Left colon (tissue), 2 donors: ENCODE measurements around the gene NDOR1. TPM values are rescaled to one million over a fixed set of nuclear protein-coding genes. Genes with fewer than 3 reads are reported as not detected.
"Not testable (repeated sequence)": the region's sequence is repeated elsewhere in the genome, so short reads cannot be mapped to it uniquely, and the experiment has no call there.

ENCODE experiments used
- ATAC-seq: fragments of 200-7000 bp; cut with Tn5 transposase; one replicate; pipeline ENCODE4 v1.9.1; 2020; ENCODE audit warnings: mild to moderate bottlenecking, moderate library complexity
- DNase-seq, 2 donors: peaks; one replicate each; pipeline ENCODE4 v3.0.0-alpha.2; 2020
- intact Hi-C, 2 donors: fragments of 100-400 bp; cut with DNase I in 1 of 2; cut with micrococcal nuclease in 1 of 2; formaldehyde crosslinking; loops; one replicate each; pipeline versions ENCODE4 v1.11.2 to v1.14.0; 2022; cut with DNase I, micrococcal nuclease
- total RNA-seq, 2 donors: library from RNA; stranded (reverse); fragmentation: NEBNext Ultra II Directional; extraction: Animal tissue kit (Norgen Biotek cat#: 25700); gene quantifications; one replicate each; pipeline ENCODE4 v1.2.1, GENCODE V29; 2021
- donor health status: DM: no; HTN: no; CAD: no.
- donor health status: DM: yes; HTN: yes; CAD: no.

NDOR1 gene
- total RNA-seq, 2 donors from 2014 or later = 12.1 to 18.8 TPM

DNA sequence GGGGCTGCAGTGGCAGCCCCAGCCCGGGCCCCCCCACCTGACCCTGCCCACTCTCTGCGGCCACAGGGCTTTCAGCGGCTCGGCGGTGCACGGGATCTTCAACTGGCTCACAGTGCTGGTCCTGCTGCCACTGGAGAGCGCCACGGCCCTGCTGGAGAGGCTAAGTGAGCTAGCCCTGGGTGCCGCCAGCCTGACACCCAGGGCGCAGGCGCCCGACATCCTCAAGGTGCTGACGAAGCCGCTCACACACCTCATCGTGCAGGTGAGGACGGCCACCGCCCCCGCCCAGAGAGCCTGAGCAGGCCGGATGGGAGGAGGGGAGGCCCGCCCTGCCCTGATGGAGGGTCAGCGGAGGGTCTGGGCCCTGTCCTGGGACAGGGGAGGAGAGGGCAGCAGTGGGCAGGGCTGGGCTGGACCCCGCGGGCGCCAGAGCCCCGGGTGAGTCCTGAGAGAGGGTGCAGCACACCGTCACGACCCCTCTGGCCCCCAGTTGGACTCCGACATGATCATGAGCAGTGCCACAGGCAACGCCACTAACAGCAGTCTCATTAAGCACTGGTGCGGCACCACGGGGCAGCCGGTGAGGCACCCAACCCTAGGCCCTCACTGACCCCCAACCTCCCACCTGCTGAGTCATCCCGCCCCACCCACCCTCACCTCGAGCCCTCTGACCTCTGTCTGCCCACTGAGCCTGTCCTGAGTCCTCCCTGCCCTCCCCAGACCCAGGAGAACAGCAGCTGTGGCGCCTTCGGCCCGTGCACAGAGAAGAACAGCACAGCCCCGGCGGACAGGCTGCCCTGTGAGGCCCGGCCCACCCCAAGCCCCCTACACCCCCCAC is 27.9 kb downstream of the NDOR1 start:
- peak; percentile 12 for ATAC-seq
- DNase-seq = no peak
- intact Hi-C loops = loop anchor here in 1 of 2 donors (10.0 kb wide), 1 partner anchor 119 kb away; the partner anchor contains the start of gene DPP7

DNA sequence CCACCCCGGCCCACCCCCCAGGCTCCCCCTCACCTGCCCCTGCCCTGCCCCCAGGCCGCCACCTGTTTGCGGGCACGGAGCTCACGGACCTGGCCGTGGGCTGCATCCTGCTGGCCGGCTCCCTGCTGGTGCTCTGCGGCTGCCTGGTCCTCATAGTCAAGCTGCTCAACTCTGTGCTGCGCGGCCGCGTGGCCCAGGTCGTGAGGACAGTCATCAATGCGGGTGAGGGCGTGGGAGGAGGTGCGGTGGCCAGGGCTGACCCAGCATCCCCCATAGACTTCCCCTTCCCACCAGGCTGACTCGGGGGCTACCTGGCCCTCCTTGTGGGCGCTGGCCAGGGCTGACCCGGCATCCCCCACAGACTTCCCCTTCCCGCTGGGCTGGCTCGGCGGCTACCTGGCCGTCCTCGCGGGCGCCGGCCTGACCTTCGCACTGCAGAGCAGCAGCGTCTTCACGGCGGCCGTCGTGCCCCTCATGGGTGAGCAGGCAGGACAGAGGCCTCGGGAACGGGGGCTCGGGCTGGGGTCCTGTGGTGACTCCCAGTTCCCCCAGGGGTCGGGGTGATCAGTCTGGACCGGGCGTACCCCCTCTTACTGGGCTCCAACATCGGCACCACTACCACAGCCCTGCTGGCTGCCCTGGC is 28.7 kb downstream of the NDOR1 start:
- no peak for ATAC-seq
- intact Hi-C loops = loop anchor here in 1 of 2 donors (10.0 kb wide), 1 partner anchor 119 kb away; the partner anchor contains the start of gene DPP7
- no peak for DNase-seq

DNA sequence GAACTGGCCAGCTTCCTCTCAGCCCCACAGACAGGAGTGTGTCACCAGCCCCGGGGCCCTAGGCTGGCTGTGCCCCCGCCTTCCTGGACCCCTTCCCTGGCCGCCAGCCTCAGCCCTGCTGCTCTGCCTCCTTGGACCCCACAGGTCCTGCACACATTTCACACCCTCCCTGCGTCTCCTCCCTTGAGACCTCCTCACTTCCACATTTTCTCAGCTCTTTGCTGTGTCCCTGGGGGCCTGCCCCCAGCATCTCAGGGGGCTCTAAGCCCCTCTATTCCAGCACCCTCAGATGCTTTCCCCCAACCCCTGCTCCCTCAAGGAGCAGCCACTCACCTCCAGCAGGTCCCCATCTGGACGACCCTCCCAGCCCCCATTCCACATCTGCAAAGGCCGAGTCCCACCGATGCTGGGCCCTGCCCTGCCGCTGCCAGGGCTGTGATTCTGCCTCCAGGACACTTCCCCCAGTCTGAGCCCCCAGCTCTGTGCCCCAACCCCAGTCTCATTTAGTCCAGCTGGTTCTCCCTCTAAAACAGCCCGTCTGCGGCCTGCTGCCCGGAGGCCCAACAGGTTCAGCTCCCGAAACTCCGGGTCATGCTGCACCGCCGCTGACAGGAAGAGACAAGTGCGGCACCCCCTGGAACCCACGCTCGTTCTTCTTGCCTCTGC is 29.4 kb downstream of the NDOR1 start:
- intact Hi-C loops = loop anchor here in 1 of 2 donors (10.0 kb wide), 1 partner anchor 120 kb away; the partner anchor contains the start of gene DPP7

DNA sequence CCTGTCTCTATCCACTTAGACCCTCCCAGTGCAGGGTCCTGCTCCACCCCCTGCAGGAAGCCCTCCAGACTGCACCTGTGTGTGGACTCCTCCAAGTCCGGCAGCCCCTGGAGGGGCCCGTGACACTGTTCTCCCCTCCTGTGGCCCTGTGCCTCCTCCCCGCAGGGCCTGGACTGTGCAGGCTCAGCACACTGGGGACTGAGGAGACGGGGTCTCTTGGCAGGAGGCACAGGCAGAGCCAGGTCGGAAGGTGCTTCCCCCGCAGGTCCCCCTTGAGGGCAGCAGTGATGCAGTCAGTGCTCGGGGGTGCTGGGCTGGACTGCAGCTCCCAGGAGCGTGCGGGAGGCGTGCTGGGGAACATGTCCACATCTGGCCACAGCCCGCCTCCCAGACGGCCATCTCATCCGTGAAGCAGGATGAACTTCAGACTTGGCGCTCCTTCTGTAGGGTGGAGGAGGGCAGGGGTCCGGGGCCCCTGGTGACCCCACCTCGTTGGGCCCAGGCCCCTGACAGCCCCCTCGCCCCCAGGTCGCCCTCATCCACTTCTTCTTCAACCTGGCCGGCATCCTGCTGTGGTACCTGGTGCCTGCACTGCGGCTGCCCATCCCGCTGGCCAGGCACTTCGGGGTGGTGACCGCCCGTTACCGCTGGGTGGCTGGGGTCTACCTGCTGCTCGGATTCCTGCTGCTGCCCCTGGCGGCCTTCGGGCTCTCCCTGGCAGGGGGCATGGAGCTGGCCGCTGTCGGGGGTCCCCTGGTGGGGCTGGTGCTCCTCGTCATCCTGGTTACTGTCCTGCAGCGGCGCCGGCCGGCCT is 30.1 kb downstream of the NDOR1 start:
- DNase-seq (no peak), ATAC-seq (no peak)
- intact Hi-C loops = loop anchor here in 1 of 2 donors (10.0 kb wide), 1 partner anchor 121 kb away; the partner anchor contains the start of gene DPP7

More for the DNA sequence above, 29.4 kb downstream of the NDOR1 start:
- DNase-seq (no peak), ATAC-seq (no peak)

DNA sequence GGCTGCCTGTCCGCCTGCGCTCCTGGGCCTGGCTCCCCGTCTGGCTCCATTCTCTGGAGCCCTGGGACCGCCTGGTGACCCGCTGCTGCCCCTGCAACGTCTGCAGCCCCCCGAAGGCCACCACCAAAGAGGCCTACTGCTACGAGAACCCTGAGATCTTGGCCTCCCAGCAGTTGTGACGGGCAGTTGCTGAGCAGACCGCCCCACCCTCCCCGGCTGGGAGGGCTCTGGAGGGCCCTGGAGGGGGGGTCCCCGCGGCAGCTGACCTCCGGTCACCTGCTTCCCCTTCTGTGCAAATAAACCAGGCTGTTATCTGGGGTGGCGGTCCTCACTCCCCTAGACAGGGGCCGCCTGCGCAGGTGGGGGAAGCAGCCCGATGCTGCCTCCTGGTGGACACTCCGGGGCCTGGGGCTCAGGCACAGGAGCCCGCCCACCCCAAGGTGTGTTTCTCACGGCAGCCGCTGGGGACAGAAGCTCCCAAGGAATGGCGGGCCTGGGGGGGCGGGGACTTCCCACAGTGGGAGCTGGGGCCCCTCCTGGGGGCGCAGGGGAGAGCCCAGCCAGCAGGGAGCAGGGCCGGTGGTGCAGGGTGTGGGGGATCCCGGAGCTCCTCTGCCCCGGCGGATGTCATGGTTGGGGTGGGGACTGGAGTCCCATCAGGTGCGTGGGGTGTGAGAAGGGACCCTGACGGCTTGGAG is 30.9 kb downstream of the NDOR1 start:
- intact Hi-C loops = loop anchor here in 1 of 2 donors (10.0 kb wide), 1 partner anchor 122 kb away; the partner anchor contains the start of gene DPP7
- DNase-seq (peak; percentile 84 to 96), ATAC-seq (peak; percentile 38)

DNA sequence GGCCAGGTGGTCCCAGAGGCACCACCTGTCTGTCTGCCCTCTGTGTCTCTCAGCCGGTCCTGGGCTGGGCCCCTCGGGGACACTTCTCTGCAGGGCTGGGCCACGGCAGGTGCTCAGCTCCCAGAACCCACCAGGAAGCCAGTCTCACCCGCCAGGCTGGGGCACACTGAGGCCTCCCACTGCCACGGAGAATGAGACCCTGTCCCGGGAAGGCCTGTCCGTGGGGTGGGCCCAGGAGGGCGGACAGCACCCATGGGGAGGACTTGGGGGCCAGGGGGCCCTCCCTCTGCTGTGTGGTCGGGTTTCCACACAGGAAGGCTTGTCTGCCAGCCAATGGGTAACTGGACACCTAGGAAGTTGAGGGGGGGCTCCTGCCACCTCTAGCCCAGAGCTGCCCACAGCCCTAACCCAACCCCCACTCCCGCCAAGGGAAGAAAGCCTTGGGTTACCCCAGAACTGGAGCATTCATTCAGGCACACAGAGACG is 31.5 kb downstream of the NDOR1 start:
- ATAC-seq = no peak
- no peak for DNase-seq
- intact Hi-C loops = loop anchor here in 1 of 2 donors (10.0 kb wide), 1 partner anchor 122 kb away; the partner anchor contains the start of gene DPP7

DNA sequence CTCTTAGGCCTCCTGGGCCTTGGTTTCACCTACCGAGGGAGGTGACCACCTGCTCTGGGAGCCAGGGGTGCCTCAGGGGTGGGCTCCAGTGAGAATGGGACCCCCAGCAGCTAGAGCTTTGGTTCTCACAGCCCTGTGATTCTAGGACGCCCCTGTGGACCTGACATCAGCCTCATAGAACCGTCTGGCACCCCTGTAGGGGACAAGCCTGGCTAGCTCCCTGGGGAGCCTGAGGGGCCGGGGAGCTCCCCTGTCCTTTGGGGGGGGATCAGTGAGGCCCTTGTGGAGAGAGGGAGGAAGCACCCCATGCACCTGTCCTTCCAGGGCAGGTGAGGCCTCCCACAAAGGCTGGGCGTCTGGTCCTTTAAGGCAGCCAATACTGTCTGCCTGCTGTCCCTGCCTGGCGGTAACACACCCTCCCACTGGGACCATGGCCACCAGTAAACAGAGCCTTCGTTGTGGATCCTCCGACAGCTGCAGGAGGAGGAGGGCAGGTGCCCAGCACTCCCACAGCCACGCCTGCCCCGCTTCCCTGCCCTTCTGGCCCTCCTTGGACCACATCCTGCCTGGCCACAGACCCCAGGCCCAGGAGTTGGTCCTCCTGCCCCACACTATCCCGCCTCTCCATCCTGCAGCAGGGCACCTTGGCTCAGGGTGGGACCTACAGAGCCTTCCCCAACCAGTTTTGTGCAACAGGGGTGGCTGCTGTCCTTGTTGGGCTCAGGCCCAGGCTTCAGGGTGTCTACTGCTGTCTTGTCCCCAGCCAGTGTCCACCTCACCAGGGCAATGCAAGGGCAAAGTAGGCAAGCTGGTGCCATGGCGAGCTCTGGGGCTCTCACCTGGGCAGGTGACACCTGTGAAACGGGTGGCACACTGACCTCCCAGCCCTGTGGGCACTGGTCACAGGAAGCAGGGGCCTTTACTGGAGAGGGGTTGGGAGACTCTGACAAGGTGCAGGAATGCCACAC is 32.5 kb downstream of the NDOR1 start:
- peak; percentile 42 for ATAC-seq
- DNase-seq = peak; percentile 71 to 78
- intact Hi-C loops = loop anchor here in 1 of 2 donors (10.0 kb wide), 1 partner anchor 123 kb away; the partner anchor contains the start of gene DPP7

DNA sequence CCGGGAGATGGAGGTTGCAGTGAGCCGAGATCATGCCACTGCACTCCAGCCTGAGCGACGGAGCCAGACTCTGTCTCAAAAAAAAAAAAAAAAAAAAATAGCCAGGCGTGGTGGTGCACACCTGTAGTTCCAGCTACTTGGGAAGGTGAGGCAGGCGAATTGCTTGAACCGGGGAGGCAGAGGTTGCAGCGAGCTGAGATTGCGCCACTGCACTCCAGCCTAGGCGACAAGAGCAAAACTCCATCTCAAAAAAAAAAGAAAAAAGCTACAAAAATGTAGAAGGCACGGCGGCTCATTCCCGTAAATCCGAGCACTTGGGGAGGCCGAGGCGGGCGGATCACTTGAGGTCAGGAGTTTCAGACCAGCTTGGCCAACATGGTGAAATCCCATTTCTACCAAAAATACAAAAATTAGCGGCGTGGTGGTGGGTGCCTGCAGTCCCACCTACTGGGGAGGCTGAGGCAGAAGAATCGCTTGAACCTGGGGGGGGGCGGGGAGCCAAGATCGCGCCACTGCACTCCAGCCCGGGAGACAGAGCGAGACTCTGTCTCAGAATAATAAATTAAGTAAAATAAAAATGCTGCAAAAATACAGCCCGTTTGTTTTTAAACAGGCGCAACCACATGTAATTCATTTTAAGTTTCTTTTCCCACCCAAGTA is 34.2 kb downstream of the NDOR1 start:
- intact Hi-C loops = loop anchor here in 1 of 2 donors (10.0 kb wide), 1 partner anchor 125 kb away; the partner anchor contains the start of gene DPP7
- not testable (repeated sequence) for ATAC-seq

DNA sequence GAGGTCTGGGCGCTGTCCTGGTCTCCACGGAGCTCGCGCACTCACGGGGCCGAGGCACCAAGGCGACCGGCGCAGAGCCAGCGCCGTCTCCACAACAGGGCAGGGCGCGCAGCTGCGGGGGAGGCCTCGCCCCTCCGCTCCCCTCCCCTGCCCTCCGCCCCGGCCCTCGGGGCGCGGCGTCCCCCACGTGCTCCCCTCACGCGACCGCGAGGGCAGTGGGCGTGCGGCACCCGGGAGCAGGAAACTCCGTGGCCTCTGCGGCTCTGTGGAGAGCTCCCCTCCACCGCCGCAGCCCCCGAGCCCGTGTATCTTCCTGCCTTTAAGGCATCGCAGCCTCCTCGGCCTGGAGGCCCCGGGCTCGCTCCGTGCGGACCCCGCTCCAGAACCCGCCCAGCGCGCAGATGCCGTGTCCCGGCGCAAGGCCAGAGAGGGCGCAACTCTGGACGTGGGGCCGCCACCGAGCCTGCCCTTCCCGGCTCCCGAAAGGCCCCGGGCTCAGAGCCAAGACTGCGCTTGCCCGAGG is 34.9 kb downstream of the NDOR1 start:
- peak; percentile 52 for ATAC-seq
- peak; percentile 82 to 83 for DNase-seq
- intact Hi-C loops = no loop called here

More for the DNA sequence above, 34.2 kb downstream of the NDOR1 start:
- DNase-seq = not testable (repeated sequence)

DNA sequence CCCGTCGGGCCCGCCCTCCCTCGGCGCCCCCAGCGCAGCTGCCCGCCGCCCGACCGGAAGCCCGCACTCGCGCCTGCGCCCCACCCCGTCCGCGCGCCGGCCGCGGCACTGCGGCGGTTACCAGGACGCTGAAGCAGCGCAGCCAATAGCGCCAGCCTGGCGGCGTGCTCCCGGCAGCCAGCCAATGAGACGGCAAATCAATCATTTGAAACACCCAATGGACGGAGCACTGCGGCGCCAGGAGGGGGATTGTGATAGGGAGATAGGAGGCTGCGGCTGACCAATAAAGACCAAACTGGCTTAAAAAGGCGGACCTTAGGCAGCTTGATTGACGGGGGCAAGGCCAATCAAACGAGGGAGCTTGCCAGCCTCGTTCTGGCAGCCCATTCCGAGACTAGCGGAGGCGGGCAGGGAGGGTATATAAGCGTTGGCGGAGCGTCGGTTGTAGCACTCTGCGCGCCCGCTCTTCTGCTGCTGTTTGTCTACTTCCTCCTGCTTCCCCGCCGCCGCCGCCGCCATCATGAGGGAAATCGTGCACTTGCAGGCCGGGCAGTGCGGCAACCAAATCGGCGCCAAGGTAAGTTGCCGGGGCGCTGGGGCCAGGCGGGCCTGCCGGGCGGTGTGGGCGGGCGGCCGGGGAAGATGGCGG is 35.5 kb downstream of the NDOR1 start, which contains the start of gene TUBB4B:
TUBB4B (plus strand) TSS at position 447 of the 649 bp plus-strand sequence; CDS start at position 521, 74 bp downstream.
- intact Hi-C loops = no loop called here
- DNase-seq = peak; percentile 98 to 99
- peak; percentile 66 for ATAC-seq

DNA sequence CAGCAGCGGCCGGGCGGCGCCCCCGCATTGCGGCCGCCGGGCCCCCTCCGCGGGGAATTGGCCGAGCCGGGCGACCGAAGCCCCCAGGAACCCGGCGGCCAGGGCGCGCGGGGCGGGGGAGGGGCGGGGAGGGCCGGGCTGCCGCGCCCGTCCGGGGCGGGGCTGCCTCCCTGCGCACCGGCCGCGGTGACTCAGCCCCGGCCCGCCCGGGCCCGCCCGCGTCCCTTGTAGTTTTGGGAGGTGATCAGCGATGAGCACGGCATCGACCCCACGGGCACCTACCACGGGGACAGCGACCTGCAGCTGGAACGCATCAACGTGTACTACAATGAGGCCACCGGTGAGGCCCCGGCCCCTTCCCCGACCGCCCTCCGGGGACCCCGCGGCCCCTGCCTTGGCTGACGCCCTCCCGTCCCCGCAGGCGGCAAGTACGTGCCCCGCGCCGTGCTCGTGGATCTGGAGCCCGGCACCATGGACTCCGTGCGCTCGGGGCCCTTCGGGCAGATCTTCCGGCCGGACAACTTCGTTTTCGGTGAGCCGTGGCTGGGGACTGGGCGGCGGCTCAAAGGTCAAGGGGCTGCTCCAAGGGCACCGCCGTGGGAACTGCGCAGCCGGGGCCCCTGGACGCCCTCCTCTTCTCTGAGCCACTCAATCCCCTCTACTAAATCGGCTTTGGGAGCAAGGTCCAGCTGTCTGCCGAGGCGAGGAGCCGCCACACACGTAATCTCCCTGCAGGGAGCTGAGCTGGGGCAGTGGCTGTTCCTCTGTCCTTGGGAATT is 36.2 kb downstream of the NDOR1 start:
- ATAC-seq = peak; percentile 33
- intact Hi-C loops = no loop called here
- peak in 1 of 2 donors; percentile 77 for DNase-seq

DNA sequence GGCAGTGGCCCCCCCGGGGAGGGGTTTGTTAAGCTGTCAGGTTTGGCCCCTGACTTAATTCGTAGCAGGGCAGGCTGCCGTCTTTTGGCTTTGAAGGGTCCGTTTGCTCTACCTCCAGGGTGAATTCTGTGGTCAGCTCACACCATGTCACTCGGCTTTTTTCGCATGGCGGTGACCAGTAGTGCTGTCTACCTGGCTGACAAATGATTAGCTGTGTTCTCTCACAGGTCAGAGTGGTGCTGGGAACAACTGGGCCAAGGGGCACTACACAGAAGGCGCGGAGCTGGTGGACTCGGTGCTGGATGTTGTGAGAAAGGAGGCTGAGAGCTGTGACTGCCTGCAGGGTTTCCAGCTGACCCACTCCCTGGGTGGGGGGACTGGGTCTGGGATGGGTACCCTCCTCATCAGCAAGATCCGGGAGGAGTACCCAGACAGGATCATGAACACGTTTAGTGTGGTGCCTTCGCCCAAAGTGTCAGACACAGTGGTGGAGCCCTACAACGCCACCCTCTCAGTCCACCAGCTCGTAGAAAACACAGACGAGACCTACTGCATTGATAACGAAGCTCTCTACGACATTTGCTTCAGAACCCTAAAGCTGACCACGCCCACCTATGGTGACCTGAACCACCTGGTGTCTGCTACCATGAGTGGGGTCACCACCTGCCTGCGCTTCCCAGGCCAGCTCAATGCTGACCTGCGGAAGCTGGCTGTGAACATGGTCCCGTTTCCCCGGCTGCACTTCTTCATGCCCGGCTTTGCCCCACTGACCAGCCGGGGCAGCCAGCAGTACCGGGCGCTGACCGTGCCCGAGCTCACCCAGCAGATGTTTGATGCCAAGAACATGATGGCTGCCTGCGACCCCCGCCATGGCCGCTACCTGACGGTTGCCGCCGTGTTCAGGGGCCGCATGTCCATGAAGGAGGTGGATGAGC is 37.0 kb downstream of the NDOR1 start:
- no peak for ATAC-seq
- DNase-seq = no peak
- intact Hi-C loops = no loop called here

DNA sequence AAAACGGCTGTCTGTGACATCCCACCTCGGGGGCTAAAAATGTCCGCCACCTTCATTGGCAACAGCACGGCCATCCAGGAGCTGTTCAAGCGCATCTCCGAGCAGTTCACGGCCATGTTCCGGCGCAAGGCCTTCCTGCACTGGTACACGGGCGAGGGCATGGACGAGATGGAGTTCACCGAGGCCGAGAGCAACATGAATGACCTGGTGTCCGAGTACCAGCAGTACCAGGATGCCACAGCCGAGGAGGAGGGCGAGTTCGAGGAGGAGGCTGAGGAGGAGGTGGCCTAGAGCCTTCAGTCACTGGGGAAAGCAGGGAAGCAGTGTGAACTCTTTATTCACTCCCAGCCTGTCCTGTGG is 37.7 kb downstream of the NDOR1 start:
- DNase-seq, ATAC-seq, intact Hi-C loops: not testable (repeated sequence)
